Hypothalamus (tissue), 51 donors: ENCODE measurements around the gene FSTL4.
A peak's percentile ranks its signal among the peaks of the same experiment; 100 is the strongest.
"Not testable (repeated sequence)": the region's sequence is repeated elsewhere in the genome, so short reads cannot be mapped to it uniquely, and the experiment has no call there.

Source experiments
- DNase-seq, 51 donors: peaks; one replicate each; lab custom pipeline; 2025; lab: John Stamatoyannopoulos, UW

FSTL4 gene

GRCh38 chr5:133409210-133409674 is 203.1 kb downstream of the FSTL4 start:
- no peak for DNase-seq

GRCh38 chr5:133408322-133408721 is 204.0 kb downstream of the FSTL4 start:
- no peak for DNase-seq

GRCh38 chr5:133406977-133407632 is 205.2 kb downstream of the FSTL4 start:
- DNase-seq = no peak

DNA sequence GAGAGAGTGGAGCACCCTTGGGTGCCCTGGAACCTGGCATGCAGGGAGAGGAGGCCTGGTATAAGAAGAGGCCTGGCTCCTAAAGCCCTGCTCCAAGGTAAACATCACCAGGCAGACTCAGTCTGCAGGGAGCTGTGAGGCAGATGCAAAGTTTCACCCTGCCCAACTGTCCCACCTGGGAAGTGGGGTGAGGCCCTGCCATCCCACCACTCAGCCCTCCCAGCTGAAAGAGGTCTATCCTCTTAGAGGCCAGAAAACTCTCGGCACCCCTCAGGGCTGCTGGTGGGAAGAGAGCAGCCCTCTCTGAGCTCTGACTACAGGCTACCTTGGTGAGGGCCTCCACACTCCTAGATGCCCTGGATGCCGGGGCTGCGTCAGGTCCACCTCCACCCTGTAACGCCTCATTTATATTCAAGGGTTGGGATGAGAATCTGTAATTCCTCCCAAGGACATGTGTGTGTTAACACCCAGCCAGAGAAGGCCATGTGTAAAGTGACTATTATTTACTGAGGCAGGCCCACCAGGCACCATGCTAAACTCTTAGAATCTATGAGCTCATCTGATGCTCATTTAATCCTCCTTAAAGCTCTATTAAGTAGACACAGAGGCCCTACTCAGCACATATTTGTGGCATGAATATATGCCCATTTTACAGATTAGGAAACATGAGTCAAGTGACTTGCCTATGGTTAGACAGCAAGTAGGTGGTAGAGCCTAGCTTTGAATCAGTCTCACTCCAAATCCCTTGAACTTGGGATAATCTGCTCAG is 205.9 kb downstream of the FSTL4 start:
- no peak for DNase-seq

DNA sequence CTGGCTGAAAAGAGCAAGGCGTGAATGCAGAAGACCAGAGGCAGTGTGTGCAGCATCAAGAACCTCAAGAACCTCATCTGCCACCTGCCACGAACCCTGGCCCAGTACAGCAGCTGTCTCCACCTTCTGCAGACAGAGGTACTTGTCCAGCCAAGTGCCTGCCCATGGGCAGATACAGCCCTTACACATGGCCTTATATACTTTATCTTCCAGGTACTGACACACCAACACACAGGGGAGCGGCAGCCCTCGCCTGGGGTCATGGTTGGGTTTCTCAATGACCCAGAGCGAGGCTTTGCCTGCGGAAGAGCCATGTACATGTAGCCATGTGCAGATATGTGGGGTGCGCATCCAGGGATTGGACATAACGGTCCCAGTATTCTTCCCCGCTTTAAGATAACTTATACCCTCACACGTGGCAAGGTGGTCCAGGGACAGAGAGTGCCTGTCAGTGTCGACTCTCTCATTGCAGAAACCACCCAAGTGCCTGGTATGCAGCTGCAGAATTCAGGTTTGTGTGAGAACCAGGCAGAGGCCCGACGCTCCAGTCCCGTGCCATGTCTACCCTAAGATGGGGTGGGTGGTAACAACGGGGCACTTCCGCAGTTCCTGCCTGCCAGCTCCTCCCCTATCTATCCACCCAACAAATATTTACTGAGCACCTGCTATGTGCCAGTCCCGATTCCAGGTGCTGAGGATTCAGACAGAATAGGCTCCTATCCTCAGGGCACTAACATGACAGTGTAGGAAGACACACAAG is 206.9 kb downstream of the FSTL4 start:
- no peak for DNase-seq

- DNase-seq = no peak
These were observed 207.6 kb downstream of the FSTL4 start for GRCh38 chr5:133404724-133405123.

DNA sequence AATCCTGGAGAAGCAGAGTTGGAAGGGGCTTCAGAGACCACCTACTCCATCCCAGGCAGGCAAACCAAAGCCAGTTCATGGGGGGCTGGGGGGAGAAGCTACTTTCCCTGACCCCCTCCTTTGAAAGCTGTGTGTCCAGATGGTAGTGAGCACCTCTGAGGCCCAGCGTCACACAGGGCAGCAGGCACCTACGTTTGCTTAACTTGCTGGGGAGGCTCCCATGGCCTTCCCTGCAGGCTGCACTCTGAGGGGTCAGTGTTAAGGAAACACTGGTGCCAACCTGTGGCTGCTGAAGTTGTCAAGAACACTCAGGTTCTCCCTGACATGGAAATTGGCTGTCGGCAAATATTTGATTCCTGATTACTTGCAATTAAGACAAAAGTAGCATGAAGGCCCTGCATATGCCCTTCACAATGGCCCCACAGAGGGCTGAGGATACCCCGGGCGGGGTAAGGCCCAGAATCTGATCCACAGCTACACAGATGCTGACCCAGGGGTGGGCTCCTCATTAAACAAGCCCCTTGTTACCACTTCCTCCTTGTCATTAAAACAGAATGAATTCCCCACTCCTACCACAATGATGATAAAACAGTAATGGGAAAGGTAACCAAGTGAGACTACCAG is 208.5 kb downstream of the FSTL4 start:
- DNase-seq = no peak

DNA sequence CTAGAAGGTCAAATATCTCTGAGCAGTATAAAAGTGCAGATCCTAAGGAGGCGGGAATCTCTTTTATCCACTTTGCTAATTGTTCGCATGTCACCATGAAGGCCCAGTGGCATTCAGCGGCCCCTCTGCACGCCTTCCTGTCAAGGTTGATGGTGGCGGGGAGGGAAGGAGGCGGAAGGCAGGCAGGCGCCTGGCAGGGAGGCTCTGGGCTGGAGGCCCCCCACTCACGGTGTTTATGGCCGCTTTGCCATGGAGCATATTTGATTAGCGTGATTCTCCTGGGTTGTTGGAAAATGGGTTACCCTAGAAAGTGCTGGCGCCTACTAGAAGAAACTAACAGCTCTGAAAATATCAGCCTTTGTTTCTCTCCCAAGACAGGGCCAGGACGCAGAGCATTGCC is 209.6 kb downstream of the FSTL4 start:
- no peak for DNase-seq

DNA sequence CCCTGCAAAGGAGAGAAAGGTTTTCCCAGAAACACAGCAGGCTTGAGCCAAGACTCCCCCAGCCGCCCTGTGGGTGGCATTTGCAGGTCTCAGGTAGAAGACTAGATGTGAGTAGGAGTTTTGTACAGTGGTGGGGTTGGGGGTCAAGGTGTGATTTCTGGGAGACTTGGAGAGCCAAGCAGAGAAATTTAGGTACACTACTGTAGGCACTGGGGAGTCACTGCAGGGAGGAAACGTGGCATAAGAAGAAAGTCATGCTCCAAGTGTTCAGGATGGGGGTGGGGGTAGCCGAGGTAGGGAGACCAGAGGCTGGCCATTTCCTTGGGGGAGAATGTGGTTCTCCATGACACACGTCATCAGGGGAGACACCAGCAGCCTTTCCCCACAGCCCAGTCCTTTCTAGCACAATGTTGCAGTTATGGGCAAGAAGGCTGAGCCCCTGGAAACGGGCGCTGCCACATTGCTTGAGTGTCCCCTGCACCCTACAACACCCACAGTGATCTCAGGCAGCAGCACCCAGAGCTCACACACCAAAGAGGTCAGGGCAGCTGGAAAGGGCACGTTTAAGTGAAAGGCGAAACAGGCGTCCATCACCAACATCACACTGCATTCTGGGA is 210.5 kb downstream of the FSTL4 start:
- no peak for DNase-seq

DNA sequence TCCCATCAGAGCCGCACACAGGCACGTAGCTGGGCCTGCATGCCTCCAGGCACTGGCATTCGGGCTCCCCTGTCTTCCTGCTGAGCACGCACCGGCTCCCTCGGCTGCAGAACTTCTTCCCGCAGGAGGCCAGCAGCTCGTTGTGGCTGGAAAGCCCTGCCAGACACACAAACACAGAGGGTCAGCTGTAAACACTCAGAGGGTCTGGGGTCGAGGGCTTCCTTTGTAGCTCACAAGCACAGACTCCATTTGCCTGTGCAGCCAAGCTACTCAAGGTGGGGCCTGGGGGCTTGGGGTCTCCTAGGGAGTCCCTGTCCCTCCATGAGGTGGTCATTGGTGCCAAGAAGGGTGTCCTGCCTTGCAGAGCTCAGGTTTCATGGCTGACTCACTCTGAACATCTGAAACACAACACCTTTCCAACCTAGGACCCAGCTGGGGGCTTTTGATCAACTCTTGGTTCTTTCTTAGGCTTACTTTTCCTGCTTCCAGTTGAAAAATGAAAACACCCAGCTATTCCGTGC is 211.4 kb downstream of the FSTL4 start:
- DNase-seq = no peak

DNA sequence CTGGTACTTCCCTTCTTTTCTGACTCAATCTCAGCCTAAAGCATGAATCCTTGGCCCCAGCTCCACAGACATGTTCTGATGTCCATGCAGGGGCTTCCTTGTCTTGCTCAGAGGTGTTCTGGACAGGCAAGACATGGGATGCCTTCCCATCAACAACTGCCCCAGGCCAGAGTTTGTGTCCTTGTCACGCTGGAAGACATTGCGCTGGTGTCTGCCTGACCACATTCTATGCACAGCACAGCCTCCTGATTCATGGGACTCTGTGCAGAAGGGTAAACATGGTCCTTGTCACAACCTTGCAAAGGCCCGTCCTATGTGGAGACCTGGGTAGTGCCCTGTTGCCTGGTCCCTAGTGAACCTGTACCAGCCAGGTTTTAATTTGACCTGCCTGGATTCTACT is 212.2 kb downstream of the FSTL4 start:
- no peak for DNase-seq

- DNase-seq = no peak
These were observed 213.0 kb downstream of the FSTL4 start for GRCh38 chr5:133399247-133399891.

- peak in 1 of 51 donors; percentile 13 for DNase-seq
These were observed 213.7 kb downstream of the FSTL4 start for GRCh38 chr5:133398646-133399101.

GRCh38 chr5:133397990-133398645 is 214.2 kb downstream of the FSTL4 start:
- no peak for DNase-seq

GRCh38 chr5:133397348-133397747 is 215.0 kb downstream of the FSTL4 start:
- DNase-seq = no peak

DNA sequence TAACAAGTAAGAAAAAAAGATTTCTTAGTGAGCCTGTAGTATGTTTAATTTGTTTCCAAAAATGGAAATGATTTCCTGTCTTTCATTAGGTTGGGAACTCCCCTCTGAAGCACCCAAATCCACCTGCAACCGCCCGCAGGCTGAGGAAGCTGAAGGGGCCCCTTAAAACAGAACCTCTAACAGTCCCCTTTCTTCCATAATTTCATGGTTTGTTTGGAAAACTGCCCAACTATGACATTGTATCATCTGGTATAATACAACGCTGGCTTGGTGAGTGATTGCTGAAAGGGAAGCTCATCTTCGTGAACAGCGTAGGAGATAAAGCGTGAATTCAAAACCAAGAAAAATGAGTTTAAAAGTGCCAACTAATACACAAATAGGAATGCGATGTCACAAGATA is 215.5 kb downstream of the FSTL4 start:
- no peak for DNase-seq

GRCh38 chr5:133396187-133396741 is 216.1 kb downstream of the FSTL4 start:
- DNase-seq = no peak

GRCh38 chr5:133395207-133395606 is 217.1 kb downstream of the FSTL4 start:
- DNase-seq = not testable (repeated sequence)

DNA sequence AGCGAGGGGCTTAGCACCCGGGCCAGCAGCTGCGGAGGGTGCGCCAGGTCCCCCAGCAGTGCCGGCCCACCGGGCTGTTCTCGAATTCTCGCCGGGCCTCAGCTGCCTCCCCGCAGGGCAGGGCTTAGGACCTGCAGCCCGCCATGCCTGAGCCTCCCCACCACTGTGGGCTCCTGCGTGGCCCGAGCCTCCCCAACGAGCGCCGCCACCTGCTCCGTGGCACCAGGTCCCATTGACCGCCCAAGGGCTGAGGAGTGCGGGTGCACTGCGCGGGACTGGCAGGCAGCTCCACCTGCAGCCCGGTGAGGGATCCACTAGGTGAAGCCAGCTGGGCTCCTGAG is 217.9 kb downstream of the FSTL4 start:
- DNase-seq = not testable (repeated sequence)
